ENCODE data around the gene KIFC3. TPM values are rescaled to one million over a fixed set of nuclear protein-coding genes. Genes with fewer than 3 reads are reported as not detected.

The KIFC3 gene
- total and polyA plus RNA-seq, 2 of the 13 experiments (the other 11 are each of a cell fraction or from before 2014, with no cell fraction given), result 42.1 to 45.3 TPM

- TF ChIP-seq SOX13 (IDR thresholded peaks at IDR 0.05) (peak; percentile 34; the same call in 1 of the 2 replicates), SOX13 (CRISPR knock-in tag; conservative IDR thresholded peaks at IDR 0.05 in 1 of 2, IDR thresholded peaks at IDR 0.05 in 1 of 2) (peak in 1 of 2 experiments; percentile 67; a peak in 2 of 4 replicates), FOXK2 (IDR thresholded peaks at IDR 0.05) (peak; percentile 71; the same call in 1 of the 2 replicates), NR2F1 (CRISPR knock-in tag; IDR thresholded peaks at IDR 0.05) (peak; percentile 65 to 79), ZSCAN21 (CRISPR knock-in tag; IDR thresholded peaks at IDR 0.05; ENCODE audit: borderline replicate concordance) (peak; percentile 24; the same call in 1 of the 2 replicates), GATAD1 (CRISPR knock-in tag; IDR thresholded peaks at IDR 0.05) (no peak), BRF2 (CRISPR knock-in tag; IDR thresholded peaks at IDR 0.05) (no peak), CCAR2 (optimal IDR thresholded peaks at IDR 0.05; ENCODE audit: low read depth, low read length) (no peak), ZNF318 (CRISPR knock-in tag; IDR thresholded peaks at IDR 0.05) (0 out of 2 replicates have a peak, but pooled peaks have one; percentile 66), ZNF512B (CRISPR knock-in tag; IDR thresholded peaks at IDR 0.05; ENCODE audit: borderline replicate concordance) (no peak), SMYD3 (CRISPR knock-in tag; IDR thresholded peaks at IDR 0.05) (peak; percentile 51; the same call in 1 of the 2 replicates), DZIP1 (CRISPR knock-in tag; IDR thresholded peaks at IDR 0.05) (no peak)
Observed at GRCh38 chr16:57781741-57782606, 20.3 kb downstream of the KIFC3 start (continued).

All from HepG2 (cell line).